MCF 10A (cell line): ENCODE results near the gene RARS2. TPM values are rescaled to one million over a fixed set of nuclear protein-coding genes. Genes with fewer than 3 reads are reported as not detected.

ENCODE experiments used
- BruUV-seq: library from RNA; stranded (reverse); fragments of 400-500 nt; replicated peaks from 2 replicates; lab custom pipeline; 2021; lab: Mats Ljungman, UMichigan
- CTCF ChIA-PET: fragments of 300-600 bp; sonication (Branson Sonifier 250); formaldehyde crosslinking; extraction: SDS; loops from one replicate; lab custom pipeline; 2021; ENCODE audit warnings: antibody characterized with exemption, inconsistent platforms; lab: Yijun Ruan, JAX
- POLR2A ChIA-PET: fragments of 300-600, 350-650 bp; sonication (Branson Sonifier 250); formaldehyde crosslinking; extraction: SDS; loops from one replicate; lab custom pipeline; 2020; ENCODE audit warnings: antibody characterized with exemption, inconsistent platforms; lab: Yijun Ruan, JAX
- DNase-seq: peaks from one replicate; pipeline ENCODE4 v3.0.0-alpha.2; 2018; ENCODE audit not compliant: unreplicated experiment
- H3K27ac Mint-ChIP-seq: one replicate; pipeline ENCODE4 v1.8.0; 2022; ENCODE audit warnings: mild to moderate bottlenecking, low read depth, mixed read lengths; ENCODE audit not compliant: unreplicated experiment
- H3K27me3 Mint-ChIP-seq: one replicate; pipeline ENCODE4 v1.8.0; 2022; ENCODE audit warnings: mixed read lengths; ENCODE audit not compliant: insufficient read depth, unreplicated experiment
- H3K36me3 Mint-ChIP-seq: one replicate; pipeline ENCODE4 v1.8.0; 2022; ENCODE audit warnings: mild to moderate bottlenecking, moderate library complexity, mixed read lengths; ENCODE audit not compliant: insufficient read depth, unreplicated experiment
- H3K4me1 Mint-ChIP-seq: one replicate; pipeline ENCODE4 v1.8.0; 2022; ENCODE audit warnings: mixed read lengths; ENCODE audit not compliant: insufficient read depth, unreplicated experiment
- H3K4me3 Mint-ChIP-seq: one replicate; pipeline ENCODE4 v1.8.0; 2022; ENCODE audit warnings: mild to moderate bottlenecking, moderate library complexity, mixed read lengths; ENCODE audit not compliant: unreplicated experiment
- H3K9me3 Mint-ChIP-seq: one replicate; pipeline ENCODE4 v1.8.0; 2022; ENCODE audit warnings: mixed read lengths; ENCODE audit not compliant: unreplicated experiment
- CTCF ChIP-seq: fragments of 200-600 bp; IDR thresholded peaks from one replicate; pipeline ENCODE4 v1.8.0; 2022; ENCODE audit warnings: antibody characterized with exemption, mild to moderate bottlenecking; ENCODE audit not compliant: unreplicated experiment
- intact Hi-C: fragments of 100-400 bp; cut with micrococcal nuclease; formaldehyde crosslinking; loops from 2 replicates; pipeline ENCODE4 v1.14.1; 2022
- total RNA-seq: library from RNA; stranded (reverse); gene quantifications from 2 replicates; pipeline ENCODE4 v1.2.3, GENCODE V29; 2022

RARS2 gene
- total RNA-seq, 1 experiment from 2014 or later, result 29.9 TPM

DNA sequence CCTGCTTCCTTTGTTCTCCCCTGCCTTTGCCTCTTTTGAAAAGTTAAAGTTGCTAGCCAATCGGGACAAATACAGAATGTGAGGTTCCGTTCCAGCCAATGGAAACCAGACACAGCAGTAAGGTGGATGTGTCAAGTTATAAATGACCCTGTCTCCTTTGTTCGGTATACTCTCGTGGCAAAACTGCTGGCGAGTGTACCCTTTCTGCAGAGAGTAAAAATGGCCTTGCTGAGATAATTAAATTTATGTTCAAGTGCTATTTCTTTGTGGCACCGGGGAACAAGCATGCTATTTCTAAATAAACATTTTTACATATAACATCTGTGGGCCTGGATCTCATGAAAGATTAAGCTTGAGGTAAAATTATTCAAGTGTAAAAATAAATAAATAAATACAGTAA, 50.2 kb downstream of the RARS2 start:
- Mint-ChIP-seq H3K9me3 (no peaks in the 10 kb centered on the region), H3K4me3 (no peak overlapping the region), H3K36me3 (peaks cover 56% of the 10 kb centered on the region), H3K27ac (no peak overlapping the region), H3K27me3 (no peaks in the 10 kb centered on the region), H3K4me1 (no peaks in the 10 kb centered on the region)
- no peak for TF ChIP-seq CTCF
- no peak for DNase-seq
- no TSS peak for BruUV-seq
- intact Hi-C loops, result no loop called here
- ChIA-PET CTCF (interaction anchor here (1.2 kb wide), 1 partner anchor 12 kb away, joined by 3 read pairs; no protein-coding TSS in a partner anchor), POLR2A (no interaction called here)

DNA sequence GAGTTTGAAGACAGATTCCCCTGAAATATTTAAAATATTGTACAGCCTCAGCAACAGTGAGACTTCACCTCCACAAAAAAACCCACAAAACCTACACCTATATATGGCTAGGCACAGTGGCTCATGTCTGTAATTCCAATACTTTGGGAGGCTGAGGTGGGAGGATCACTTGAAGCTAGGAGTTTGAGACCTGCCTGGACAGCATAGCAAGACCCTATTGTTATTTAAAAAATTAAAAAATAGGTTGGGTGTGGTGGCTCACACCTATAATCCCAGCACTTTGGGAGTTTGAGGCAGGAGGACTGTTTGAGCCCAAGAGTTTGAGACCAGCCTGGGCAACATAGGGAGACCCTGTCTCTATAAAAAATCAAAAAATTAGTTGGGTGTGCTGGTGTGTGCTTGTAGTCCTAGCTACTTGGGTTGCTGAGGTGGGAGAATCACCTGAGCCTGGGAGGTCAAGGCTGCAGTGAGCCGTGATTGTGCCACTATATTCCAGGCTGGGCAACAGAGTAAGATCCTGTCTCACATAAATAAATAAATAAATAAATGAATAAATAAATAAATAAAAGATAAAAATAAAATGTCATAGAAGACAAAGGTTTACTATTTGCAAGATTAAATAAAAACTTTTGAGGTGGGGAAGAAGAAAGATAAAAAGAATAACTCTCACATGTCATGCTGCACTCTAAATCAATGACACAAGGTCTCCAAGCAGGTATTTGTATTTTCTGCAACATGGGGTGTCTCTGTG, 51.1 kb downstream of the RARS2 start:
- BruUV-seq, result no TSS peak
- Mint-ChIP-seq H3K36me3 (peaks cover 61% of the 10 kb centered on the region), H3K4me1 (no peaks in the 10 kb centered on the region), H3K27me3 (no peaks in the 10 kb centered on the region), H3K4me3 (no peak overlapping the region), H3K9me3 (no peaks in the 10 kb centered on the region), H3K27ac (no peak overlapping the region)
- ChIA-PET POLR2A (no interaction called here), CTCF (interaction anchor here (0.6 kb wide), 1 partner anchor 63 kb away, joined by 3 read pairs; no protein-coding TSS in a partner anchor)
- intact Hi-C loops, result no loop called here
- DNase-seq, result no peak
- TF ChIP-seq CTCF, result no peak

GRCh38 chr6:87534377-87535047, 55.3 kb downstream of the RARS2 start:
- intact Hi-C loops, result no loop called here
- Mint-ChIP-seq H3K36me3 (peaks cover 45% of the 10 kb centered on the region), H3K4me1 (no peaks in the 10 kb centered on the region), H3K9me3 (no peaks in the 10 kb centered on the region), H3K4me3 (no peak overlapping the region), H3K27me3 (no peaks in the 10 kb centered on the region), H3K27ac (no peak overlapping the region)
- no TSS peak for BruUV-seq
- TF ChIP-seq CTCF, result no peak
- POLR2A ChIA-PET, result no interaction called here
- DNase-seq, result no peak
- CTCF ChIA-PET, result interaction anchor here (0.6 to 1.5 kb wide), 2 partner anchors 12 to 142 kb away, joined by 3 read pairs; no protein-coding TSS in a partner anchor

DNA sequence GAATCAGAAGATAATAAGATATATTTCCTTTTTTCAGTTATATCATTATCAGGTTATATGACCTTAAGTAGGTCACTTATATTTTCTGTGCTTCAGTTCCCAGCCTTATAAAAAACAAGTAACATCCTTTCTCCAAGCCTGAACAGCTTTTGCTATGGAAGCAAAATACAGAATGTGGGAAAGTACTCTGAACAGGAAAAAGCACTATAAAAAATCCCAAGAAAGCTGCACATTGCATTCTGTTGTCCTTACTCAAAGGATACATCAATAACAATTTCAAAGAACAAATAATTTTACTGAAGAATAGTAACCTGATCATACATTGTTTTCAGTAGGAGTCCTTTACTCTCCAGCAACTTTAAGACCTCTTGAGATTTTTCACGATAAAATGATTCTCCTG, 60.6 kb downstream of the RARS2 start:
- Mint-ChIP-seq H3K4me1 (no peaks in the 10 kb centered on the region), H3K27me3 (no peaks in the 10 kb centered on the region), H3K9me3 (no peaks in the 10 kb centered on the region), H3K4me3 (no peak overlapping the region), H3K27ac (no peak overlapping the region), H3K36me3 (peaks cover 47% of the 10 kb centered on the region)
- intact Hi-C loops, result no loop called here
- ChIA-PET POLR2A (no interaction called here), CTCF (no interaction called here)
- no peak for TF ChIP-seq CTCF
- DNase-seq, result no peak
- TSS peak; percentile 14 for BruUV-seq
